HG02763 (cell line): Measurements from ENCODE around the gene CBX7.
"Not testable (repeated sequence)": the region's sequence is repeated elsewhere in the genome, so short reads cannot be mapped to it uniquely, and the experiment has no call there.

ENCODE experiments used
- ATAC-seq: cut with Tn5 transposase; IDR thresholded peaks from one replicate; pipeline ENCODE4 v1.9.1; 2021; ENCODE audit warnings: mild to moderate bottlenecking, moderate library complexity; ENCODE audit not compliant: unreplicated experiment

Gene CBX7

GRCh38 chr22:39174498-39175352, 22.2 kb upstream of the CBX7 start:
- no peak for ATAC-seq

DNA sequence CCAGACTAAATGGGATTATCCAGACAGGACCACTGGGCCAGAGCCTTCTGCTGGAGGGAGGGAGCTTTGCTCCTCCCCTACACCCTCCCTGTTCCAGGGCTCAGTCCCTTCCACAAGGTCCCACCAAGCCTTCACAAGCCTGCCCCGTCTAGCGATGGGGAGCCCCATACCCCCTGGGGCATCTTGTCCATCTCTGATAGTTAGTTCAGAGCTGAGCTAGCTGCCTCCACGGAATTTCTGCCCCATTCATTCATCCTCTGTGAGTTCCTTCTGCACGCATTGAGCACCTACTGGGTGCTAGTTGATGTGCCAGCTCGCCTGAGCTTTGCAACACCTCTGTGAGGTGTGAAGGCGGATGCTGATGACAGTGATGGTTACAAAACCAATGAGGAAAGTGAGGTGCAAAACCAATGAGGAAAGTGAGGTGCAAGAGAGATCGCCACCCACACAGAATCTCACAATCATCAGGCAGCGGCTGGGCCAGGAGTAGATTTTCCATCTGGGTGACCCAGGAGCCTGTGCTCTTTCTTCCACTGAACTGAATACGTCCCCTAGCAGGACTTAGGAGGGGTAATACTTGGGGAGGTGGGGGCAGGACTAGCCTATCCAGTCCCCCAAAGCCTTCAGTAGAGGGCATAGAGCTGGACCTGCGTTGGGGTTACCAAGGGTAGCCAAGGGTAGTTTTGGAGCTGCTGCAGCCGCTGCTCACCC, 21.5 kb upstream of the CBX7 start:
- no peak for ATAC-seq

- no peak for ATAC-seq
Observed at GRCh38 chr22:39173050-39173706, 20.7 kb upstream of the CBX7 start.

DNA sequence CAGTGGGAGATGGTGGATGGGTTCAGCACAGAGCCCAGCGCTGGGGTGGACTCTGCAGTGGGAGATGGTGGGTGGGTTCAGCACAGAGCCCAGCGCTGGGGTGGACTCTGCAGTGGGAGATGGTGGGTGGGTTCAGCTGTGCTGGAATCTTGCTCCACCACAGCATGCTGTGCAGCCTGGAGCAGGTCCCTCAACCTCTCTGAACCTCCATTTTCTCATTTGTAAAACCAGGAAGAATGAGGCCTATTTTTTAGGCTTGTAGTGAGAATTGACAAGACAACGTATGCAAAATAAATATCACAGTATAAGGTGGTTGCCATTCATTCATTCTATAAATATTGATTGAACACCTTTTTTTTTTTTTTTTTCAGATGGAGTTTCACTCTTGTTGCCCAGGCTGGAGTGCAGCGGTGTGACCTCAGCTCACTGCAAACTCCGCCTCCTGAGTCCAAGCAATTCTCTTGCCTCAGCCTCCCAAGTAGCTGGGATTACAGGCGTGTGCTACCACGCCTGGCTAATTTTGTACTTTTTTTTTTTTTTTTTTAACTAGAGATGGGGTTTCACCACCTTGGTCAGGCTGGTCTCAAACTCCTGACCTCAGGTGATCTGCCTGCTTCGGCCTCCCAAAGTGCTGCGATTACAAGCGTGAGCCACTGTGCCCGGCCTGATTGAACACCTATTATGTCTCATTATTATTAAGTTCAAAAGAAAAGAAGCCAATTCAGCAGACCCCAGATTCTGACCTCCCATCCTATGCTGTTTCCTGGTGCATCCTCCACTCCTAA, 20.0 kb upstream of the CBX7 start:
- not testable (repeated sequence) for ATAC-seq

DNA sequence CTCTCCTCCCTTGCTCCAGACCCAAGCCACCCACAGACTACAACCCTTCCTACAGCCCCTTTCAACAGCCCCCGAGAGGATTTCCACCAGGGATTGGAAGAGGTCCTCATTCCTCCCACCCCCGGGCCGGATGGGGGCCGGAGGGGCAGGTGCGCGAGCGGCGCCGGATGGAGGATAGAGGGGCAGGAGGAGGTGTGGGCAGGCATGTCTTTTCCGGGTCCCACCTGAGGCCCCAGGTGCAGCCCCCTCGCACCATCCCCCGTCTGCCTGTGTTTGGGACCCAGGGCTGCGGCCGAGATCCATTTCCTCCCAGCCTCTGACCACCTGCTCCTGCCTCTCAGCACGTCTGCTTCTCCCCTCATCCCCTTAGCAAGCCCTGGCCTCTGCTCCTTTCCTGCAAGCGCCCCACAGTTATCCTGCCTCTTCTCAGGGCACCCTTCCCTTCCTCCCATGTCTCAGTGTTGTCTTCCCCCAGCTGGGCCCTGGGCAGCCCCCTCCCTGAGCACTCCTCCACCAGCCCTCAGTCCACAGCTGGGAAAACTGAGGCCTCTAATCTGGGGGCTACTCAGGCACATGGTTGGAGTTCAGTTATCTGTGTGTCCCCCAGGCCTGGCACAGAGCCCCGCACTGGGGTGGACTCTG, 19.3 kb upstream of the CBX7 start:
- no peak for ATAC-seq

DNA sequence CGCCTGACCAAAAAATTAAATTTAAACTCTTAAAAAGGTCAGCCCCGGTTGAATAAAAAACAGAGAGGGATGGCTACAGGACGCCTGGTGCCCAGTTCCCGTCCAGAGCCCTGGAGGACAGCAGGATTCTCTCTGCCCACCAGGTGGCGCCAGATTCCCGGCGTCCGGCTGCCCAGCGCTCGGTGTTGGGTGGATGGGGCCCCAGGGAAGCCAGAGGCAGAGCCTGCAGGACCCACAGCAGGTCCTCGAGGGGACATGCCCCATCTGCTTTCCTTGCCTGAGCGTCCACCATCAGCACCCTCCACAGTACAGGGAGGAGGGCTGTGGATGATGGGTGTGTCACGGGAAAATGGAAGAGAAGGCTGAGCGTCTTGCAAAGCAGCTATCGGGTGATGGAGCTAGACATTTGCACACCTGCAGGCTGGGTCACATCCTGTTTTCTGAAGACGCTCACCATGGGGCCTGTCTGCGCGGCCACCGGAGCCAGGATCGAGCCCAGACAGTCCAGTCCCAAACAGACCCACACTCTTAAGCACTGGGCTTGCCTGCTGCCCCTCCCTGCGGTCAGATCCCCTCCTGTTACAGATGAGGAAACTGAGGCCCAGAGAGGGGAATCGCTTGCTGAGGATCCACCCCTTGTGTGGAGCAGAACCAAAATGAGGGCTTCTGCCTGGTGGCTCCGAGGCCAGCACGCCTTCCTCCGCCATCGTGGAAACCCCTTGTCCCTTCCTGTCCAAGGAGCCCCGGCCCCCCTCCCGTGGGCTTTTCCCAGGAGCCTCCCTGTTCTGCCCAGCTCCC, 18.5 kb upstream of the CBX7 start:
- peak; percentile 69 for ATAC-seq

DNA sequence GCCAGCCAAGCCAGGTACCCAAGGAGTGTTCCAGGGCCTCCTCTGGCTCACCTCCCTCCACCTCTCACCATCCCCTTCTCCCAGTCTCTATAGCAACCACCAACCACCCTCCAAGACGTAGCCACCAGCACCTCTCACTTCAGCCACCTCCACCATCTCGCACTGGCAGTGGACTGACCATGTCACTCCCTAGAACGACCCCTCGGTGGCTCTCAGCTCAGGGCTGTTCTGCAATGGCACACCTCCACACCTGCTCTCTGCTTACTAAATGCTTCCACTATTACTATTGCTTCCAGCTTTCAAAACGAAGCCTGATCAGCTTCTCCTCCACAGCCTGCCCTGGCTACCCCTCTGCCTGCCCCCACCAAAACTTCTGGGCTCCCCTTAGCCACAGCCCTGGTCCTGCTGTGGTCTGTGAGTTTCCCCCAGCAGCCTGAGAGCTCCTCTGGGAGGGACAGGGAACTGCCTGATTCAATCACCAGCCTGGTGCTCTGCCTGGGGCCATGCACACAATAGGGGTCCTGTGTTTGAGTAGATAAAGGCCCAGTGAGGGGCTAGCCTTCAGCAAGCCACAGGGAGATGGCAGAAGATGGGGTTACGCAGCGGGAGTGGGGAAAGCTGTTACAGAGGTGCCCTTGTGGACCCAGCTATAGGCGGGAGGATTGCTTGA, 17.5 kb upstream of the CBX7 start:
- ATAC-seq: no peak

DNA sequence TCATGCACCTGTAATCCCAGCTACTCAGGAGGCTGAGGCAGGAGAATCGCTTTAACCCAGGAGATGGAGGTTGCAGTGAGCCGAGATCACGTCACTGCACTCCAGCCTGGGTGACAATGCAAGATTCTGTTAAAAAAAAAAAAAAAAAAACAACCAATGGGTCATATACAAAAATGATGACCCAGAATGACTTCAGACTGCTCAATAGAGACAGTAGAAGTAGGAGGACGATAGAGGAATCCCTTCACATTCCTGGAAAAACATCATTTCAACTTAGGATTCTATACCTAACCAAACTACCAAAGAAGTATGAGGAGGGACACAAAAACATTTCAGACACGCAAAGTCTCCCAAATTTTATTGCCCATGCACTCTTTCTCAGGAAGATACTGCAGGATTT, 14.1 kb upstream of the CBX7 start:
- ATAC-seq: no peak

GRCh38 chr22:39156093-39156492, 3.6 kb upstream of the CBX7 start:
- not testable (repeated sequence) for ATAC-seq

- ATAC-seq: no peak
Observed at GRCh38 chr22:39155421-39155820, 2.9 kb upstream of the CBX7 start.

DNA sequence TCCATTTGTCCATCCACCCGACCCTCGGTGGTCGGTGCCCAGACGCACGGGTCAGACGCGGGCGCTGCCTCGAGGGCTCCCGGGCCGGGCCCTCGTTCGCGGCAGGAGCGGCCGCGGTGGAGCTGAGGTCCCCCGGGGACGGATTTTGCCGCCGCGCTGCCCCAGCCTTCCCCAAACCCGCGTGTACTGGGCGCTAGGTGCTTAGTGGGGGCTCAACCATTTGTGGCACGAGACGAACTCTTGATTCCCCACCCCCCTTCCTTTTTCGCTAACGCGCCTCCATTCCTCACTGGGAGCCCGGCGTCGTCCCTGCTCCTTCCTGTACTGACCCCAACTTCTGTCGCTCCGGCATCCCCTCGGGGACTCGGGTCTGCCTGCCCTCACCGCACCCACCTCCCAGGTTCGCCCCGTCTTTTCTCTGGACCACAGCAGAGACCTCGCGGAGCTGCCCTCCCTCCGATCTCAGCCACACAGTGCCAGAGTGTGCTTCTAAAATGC, 789 bp upstream of the CBX7 start:
- peak; percentile 12 for ATAC-seq

DNA sequence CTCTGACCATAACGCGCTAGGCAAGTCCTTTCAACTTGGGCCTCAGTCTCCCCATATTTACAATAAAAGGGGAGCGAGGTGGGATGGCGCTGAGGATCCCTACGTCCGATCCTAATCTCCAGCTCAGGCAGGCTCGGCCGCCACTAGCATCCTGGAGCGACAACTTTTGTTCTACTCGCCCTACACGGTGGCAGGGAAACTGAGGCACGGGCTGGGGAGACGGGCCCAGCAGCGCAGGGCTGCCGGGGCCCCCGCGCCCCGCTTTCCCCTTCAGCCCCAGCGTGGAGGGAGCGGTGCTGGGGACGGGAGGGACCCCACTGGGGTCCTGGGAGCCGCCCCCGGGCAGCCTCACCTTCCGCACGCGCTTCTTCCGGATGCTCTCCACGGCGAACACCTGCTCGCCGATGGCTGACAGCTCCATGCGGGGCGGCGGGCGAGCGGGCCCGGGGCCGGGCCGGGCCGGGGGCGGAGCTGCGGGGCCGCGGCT, 413 bp downstream of the CBX7 start:
- ATAC-seq: no peak

- ATAC-seq: no peak
Observed at GRCh38 chr22:39151329-39151975, 1.0 kb downstream of the CBX7 start.

- no peak for ATAC-seq
Observed at GRCh38 chr22:39150848-39151215, 1.6 kb downstream of the CBX7 start.

DNA sequence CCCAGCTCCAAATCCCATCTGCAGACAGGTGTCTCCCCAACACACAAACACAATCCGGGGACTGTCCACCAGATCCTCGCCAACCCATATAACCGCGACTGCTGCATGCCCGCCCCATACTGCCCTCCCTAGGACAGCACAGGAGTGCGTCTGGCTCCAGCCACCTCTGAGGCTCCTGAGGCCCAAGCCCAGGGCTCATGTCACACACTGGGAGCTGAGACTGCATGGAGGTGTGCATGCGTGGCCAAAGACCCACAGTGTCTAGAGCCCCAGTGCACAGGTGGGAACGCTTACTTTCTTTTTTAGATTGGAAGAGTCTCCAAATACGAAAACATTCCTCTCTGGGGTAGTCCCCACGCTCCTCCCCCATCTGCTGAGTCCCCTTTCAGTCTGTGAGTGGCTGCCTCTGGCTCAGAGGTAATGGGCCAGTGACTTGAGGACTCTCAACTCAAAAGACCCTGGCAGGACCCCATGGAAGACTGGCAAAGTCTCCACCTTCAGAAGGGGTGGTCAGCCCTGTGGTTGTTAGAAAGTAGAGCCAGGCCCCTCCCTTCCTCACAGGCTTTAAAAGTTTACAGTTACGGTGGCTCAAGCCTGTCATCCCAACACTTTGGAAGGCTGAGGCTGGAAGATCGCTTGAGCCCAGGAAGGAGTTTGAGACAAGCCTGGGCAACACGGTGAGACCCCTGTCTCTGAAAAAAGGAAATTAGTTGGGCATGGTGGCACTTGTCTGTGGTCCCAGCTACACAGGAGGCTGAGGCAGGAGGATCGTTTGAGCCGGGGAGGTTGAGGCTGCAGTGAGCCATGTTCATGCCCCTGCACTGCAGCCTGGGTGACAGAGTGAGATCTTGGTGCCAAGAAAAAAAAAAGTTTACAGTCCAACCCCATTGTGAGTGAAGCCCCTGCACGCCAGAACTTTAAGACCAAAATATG, 2.3 kb downstream of the CBX7 start:
- no peak for ATAC-seq

- no peak for ATAC-seq
Observed at GRCh38 chr22:39148727-39149535, 3.5 kb downstream of the CBX7 start.
